ENCODE data around the gene TFCP2L1. TPM values are rescaled to one million over a fixed set of nuclear protein-coding genes. Genes with fewer than 3 reads are reported as not detected.

The TFCP2L1 gene
- total RNA-seq, 4 donors from 2014 or later: 3.6 to 7.9 (median 5.9) TPM

DNA sequence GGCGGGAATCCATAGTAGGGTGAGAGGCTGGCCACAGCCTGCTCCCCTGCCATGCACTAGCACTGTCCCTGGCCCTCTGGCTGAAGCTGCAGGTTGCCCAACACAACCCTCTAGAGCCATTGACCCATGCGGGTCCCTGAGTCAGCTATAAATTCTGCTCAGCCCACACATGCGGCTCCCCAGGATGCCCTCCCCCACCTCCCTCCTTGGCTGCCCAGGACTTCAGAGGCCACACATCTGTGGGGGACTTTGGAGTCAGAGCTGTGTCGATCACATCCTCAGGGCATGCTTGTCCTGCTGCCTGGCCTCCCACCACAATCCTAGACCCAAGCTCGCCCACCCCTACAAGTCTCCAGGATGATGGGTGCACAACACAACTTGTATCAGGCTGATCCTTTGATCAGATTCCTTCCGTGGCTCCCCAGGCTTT, 97.0 kb downstream of the TFCP2L1 start:
- TF ChIP-seq, protein P1, sequence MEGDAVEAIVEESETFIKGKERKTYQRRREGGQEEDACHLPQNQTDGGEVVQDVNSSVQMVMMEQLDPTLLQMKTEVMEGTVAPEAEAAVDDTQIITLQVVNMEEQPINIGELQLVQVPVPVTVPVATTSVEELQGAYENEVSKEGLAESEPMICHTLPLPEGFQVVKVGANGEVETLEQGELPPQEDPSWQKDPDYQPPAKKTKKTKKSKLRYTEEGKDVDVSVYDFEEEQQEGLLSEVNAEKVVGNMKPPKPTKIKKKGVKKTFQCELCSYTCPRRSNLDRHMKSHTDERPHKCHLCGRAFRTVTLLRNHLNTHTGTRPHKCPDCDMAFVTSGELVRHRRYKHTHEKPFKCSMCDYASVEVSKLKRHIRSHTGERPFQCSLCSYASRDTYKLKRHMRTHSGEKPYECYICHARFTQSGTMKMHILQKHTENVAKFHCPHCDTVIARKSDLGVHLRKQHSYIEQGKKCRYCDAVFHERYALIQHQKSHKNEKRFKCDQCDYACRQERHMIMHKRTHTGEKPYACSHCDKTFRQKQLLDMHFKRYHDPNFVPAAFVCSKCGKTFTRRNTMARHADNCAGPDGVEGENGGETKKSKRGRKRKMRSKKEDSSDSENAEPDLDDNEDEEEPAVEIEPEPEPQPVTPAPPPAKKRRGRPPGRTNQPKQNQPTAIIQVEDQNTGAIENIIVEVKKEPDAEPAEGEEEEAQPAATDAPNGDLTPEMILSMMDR (IDR thresholded peaks at IDR 0.05; ENCODE audit: low read depth): no peak

DNA sequence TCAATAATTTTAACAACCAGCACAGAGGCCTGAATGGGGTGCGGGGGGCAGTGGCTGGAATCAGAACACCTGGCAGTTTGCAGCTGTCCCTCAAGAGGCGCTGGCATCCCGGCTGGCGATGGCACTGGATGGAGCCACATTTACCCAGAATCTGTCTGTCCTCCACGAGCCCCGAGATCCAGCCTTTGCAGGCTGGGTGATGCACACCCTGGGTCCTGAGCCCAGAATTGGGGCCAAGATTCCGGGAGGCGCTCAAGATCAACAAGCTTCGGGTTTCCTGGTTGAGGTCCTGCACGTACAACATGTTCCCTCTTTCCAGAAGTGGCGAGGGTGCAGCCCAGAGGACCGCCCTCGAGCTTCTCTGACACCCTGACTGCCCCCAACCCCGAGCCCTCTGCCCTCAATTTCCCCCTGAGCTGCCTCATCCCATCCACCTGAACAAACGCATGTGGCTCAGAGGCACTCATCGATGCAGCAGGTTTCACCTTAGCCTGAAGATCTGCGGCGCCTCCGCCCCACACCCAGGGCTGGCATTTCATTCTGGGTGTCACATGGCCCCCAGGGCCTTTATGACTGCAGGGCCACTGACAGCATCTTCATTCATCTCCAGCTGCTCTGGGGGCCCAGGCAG, 97.5 kb downstream of the TFCP2L1 start:
- TF ChIP-seq, protein P1 (IDR thresholded peaks at IDR 0.05; ENCODE audit: low read depth): no peak

DNA sequence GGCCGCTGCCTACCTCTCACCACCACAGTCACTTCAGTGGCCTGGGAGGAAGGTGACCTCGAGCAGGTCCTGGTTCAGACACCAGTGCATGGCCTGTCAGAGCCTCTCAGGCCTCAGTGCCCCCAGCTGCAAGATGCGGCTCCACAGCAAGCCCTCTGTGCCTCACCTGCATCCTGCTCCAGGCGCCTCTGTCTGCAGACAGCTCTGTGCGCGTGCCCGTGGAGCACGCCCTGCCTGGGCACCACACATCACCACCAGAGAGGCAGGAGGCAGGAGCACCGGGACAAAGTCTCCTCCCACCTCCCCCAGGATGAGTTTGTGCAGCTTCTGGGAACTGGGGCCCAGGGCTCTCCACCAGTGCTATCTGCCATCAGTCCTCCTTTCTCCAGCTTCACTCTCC, 98.7 kb downstream of the TFCP2L1 start:
- TF ChIP-seq, protein P1 (IDR thresholded peaks at IDR 0.05; ENCODE audit: low read depth): no peak

DNA sequence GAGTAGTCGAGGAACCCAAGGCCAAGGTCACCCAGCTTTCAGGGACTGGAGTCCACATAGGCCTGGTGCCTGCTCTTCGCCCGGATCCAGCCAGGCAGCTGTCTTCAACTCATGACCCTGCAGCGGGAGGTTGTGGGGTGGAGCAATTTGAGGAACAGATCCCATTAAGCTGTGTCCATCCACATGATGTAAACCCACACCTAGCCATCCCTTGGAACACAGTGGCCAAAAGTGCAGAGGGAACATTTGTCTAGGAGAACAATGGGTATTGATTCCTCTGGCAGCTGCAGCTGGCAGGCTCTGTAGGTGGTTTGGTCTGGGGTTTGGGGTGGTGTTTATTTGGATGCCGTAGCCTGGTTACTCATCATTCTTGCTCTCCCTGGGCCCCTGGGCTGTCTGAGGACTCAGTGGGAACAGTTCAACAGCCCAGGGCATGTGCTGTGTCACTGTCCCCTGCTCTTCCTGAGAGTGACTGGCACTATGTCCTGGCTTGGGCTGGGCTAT, 99.4 kb downstream of the TFCP2L1 start:
- TF ChIP-seq, protein P1 (IDR thresholded peaks at IDR 0.05; ENCODE audit: low read depth): no peak

DNA sequence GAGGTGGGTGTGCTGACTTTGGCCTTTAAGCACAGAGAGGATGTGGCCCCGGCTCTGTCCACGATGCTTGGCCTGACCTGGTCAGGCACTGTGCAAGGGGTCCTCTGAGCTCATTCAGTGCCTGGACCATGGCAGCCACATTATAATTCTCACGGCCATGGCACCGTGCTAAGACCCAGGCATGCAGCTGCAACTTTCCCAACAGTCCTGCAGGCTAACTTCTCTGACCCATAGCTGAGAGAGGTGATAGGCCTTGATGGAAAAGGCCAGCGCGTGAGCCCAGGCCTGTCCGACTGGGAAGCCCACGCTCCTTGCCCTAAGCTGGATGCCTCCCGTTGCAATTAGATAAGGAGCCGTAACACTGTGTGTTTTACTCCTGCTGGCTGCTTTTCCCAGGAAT, 99.9 kb downstream of the TFCP2L1 start:
- TF ChIP-seq, protein P1 (IDR thresholded peaks at IDR 0.05; ENCODE audit: low read depth): no peak

DNA sequence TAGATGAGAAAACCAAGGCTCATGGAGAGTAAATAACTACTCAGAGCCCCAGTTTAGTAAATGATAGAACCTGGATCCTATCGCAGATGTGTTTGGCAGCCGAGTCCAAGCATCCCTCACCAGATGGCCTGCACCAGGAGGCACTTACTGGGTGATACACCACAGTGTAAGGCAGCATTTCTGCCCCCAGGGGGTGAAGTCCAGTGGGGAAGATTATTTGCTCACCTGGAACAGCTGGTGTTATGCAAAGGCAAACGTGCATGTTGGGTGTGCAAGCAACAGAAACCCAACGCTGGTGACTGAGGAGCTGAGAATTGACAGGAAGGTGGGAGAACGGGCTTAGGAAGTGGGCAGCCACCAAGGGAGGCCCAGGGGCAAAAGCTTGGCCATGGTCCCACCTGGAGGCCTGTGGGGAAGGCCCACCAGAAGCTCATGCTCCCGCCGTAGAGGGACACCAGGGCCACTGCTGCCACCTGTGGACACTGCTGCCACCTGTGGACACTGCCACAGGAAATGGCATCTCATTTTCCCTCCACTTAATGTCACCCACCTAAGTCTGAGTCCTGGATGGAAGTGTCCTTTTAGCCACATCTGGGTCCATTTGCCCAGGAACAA, 100.6 kb downstream of the TFCP2L1 start:
- TF ChIP-seq, protein P1 (IDR thresholded peaks at IDR 0.05; ENCODE audit: low read depth): no peak

DNA sequence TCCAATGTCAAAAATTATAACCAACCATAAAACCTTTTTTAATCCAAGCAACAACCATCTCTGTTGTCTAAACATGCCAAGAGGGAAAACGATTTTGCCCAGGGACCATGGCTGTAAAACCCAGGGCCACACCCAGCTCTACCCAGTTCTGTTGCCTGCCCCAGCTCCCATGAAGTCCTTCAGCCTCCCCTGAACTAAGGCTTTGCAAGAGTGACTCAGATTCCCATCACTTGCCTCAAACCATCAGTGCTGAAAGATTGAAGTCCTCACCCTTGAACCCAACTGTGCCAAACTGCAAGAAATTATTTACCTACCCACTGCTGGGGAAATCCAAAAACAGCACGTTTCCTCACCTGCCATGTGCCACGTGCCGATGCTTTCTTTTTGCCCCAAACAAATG, 102.5 kb downstream of the TFCP2L1 start:
- TF ChIP-seq, protein P1 (IDR thresholded peaks at IDR 0.05; ENCODE audit: low read depth): no peak
